RWPE2 (cell line): ENCODE measurements around the gene KRT35.

Source experiments
- ATAC-seq: fragments of 200-7000 bp; cut with Tn5 transposase; 3 replicates; pipeline ENCODE4 v1.9.1; 2021; ENCODE audit warnings: low read depth
- DNase-seq: peaks from one replicate; pipeline ENCODE4 v3.0.0-alpha.2; 2020; ENCODE audit warnings: low spot score
- H3K27ac ChIP-seq: fragments of 450-650 bp; 2 replicates; pipeline ENCODE4 v1.5.1; 2017; ENCODE audit warnings: mild to moderate bottlenecking; ENCODE audit not compliant: poor library complexity, severe bottlenecking
- H3K27me3 ChIP-seq: fragments of 250-450 bp; sonication (Bioruptor Pico); 2 replicates; pipeline ENCODE4 v1.5.1; 2021; ENCODE audit warnings: mild to moderate bottlenecking, moderate library complexity; ENCODE audit not compliant: insufficient read depth, poor library complexity, severe bottlenecking
- H3K36me3 ChIP-seq: fragments of 250-450 bp; sonication (Bioruptor Pico); 2 replicates; pipeline ENCODE4 v1.5.1; 2020; ENCODE audit warnings: low read depth, mild to moderate bottlenecking, moderate library complexity
- H3K4me1 ChIP-seq: fragments of 250-450 bp; sonication (Bioruptor Pico); 2 replicates; pipeline ENCODE4 v1.5.1; 2021; ENCODE audit warnings: mild to moderate bottlenecking, moderate library complexity; ENCODE audit not compliant: insufficient read depth, poor library complexity, severe bottlenecking
- H3K4me3 ChIP-seq: fragments of 250-450 bp; sonication (Bioruptor Pico); 2 replicates; pipeline ENCODE4 v1.5.1; 2021; ENCODE audit warnings: mild to moderate bottlenecking, moderate library complexity; ENCODE audit not compliant: severe bottlenecking
- H3K9me3 ChIP-seq: fragments of 250-450 bp; sonication (Bioruptor Pico); 2 replicates; pipeline ENCODE4 v1.5.1; 2021; ENCODE audit warnings: mild to moderate bottlenecking, moderate library complexity; ENCODE audit not compliant: severe bottlenecking
- CTCF ChIP-seq: fragments of 450-650 bp; IDR thresholded peaks from one replicate; pipeline ENCODE4 v1.5.1; 2017; ENCODE audit warnings: mild to moderate bottlenecking, moderate library complexity; ENCODE audit not compliant: poor library complexity, severe bottlenecking

The KRT35 gene

DNA sequence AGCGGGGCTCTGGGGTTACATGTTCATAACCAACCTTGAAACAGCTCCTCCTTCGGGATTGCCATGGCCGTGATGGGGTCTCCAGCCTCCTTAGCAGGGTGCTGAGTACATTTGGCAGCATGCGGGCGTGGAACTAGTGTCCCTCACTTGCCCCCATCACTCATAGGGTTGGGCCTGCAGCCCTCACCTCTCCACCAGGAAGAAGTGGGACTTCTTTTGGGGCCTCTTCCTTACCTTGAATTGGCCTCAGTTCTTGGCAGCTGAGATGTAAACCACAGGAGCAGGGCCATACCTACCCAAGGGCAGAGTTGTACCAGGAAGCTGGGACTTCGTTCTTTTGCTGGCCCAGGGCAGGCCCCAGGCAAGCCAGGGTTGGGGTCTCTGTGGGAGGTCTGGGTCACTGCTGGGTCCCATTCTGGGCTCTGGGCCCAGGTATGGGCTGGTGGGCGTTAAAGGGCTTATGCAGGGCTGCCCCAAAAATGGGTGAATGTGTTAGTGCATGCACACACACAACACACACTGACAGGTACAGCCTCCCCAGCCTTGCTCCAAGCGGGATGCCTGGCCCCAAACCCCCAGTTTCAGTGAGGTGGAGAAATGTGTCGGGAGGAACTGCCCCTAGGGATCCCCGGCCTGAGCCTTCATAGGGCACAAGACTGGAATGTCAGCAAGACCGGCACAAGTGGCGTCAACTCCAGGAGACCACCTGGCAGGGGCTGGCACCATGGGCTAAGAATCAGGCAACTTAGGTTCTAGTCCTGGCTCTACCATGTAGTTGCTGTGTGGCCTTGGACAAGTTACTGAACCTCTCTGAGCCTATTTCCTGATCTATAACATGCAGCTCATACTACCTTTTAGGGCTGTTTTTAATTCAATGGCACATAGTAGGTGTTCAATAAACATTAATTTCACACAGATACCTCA lies 41.6 kb upstream of the KRT35 start:
- Histone ChIP-seq H3K4me3 (no peak overlapping the region), H3K36me3 (peaks cover 6% of the 10 kb centered on the region), H3K27me3 (no peaks in the 10 kb centered on the region), H3K27ac (peak overlapping the region; percentile 79), H3K9me3 (no peaks in the 10 kb centered on the region), H3K4me1 (peaks cover 60% of the 10 kb centered on the region)
- TF ChIP-seq CTCF, result no peak
- DNase-seq (no peak), ATAC-seq (no peak)

- peak; percentile 5 for TF ChIP-seq CTCF
- Histone ChIP-seq H3K36me3 (peaks cover 2% of the 10 kb centered on the region), H3K4me1 (peaks cover 60% of the 10 kb centered on the region), H3K9me3 (no peaks in the 10 kb centered on the region), H3K27ac (peak overlapping the region; percentile 79), H3K27me3 (no peaks in the 10 kb centered on the region), H3K4me3 (no peak overlapping the region)
- peak; percentile 50 for ATAC-seq
- no peak for DNase-seq
Observed at GRCh38 chr17:41521574-41522261, 40.8 kb upstream of the KRT35 start.

DNA sequence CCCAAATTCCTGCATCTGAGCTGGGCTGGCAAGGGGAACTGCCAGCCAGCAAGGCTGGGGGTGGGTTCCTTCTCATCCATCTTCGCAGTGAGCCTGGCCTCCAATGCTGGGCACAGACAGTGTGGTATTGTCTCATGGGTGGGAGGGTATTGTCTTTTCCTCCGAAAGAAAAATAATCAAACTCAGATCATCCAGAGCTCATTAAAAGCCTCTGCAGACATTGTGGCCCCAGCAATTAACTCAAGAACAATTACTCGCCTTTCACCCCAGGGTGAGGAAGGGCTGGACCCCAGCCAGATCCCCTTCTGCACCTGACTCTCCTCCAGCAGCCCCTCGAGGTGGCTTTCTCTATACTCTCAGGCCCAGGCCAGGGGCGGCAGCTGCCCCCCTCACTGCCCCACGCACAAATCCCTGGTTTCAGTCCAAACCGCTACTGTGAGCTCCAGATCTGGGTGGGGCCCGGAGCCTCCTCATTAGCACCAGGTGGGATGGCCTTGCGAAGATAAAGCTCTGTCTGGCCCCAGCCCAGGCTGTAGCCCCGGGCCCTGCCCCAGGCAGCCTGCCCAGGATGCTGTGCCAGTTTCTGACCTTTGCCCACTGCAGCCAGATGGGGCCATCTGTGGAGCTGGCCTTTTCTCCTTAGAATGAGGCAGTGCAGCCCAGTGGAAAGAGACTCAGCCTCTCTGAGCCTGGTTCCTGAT lies 40.0 kb upstream of the KRT35 start:
- no peak for ATAC-seq
- Histone ChIP-seq H3K27me3 (no peaks in the 10 kb centered on the region), H3K4me3 (no peak overlapping the region), H3K9me3 (no peaks in the 10 kb centered on the region), H3K4me1 (peaks cover 60% of the 10 kb centered on the region), H3K27ac (peak overlapping the region; percentile 79), H3K36me3 (no peaks in the 10 kb centered on the region)
- DNase-seq, result no peak
- no peak for TF ChIP-seq CTCF

- H3K27ac ChIP-seq, result peak overlapping the region; percentile 79
- H3K4me3 ChIP-seq, result no peak overlapping the region
- peaks cover 60% of the 10 kb centered on the region for H3K4me1 ChIP-seq
- no peaks in the 10 kb centered on the region for H3K27me3 ChIP-seq
- no peaks in the 10 kb centered on the region for H3K9me3 ChIP-seq
- H3K36me3 ChIP-seq, result no peaks in the 10 kb centered on the region
- DNase-seq (peak; percentile 88), ATAC-seq (peak; percentile 56)
- no peak for TF ChIP-seq CTCF
Observed at GRCh38 chr17:41519501-41520224, 38.7 kb upstream of the KRT35 start.
